ENCODE results near the gene SULT6B1. TPM values are rescaled to one million over a fixed set of nuclear protein-coding genes. Genes with fewer than 3 reads are reported as not detected.

SULT6B1 gene
- total RNA-seq, 1 experiment from 2014 or later = not detected

DNA sequence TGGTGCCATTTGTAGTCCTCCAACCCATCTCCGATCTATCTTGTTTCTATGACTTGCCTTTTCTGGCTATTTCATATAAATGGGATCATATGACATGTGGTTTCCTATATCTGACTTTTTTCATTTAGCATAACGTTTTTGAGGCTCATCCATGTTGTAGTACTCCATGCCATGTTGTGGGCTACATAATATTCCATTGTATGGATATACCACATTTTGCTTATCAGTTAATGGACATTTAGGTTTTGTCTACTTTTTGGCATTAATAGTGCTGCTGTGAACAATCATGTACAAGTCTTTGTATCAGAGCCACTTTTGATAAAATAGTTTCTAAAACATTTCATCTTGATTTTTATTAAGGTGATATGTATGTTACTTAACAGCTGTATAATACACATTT, 15.2 kb upstream of the SULT6B1 start:
- H3K4me3 Mint-ChIP-seq (ENCODE audit: unreplicated experiment) = no peak overlapping the region
- H3K27ac Mint-ChIP-seq (ENCODE audit: unreplicated experiment) = no peak overlapping the region
- H3K36me3 Mint-ChIP-seq (ENCODE audit: insufficient read depth, unreplicated experiment) = peaks cover 93% of the 10 kb centered on the region
- no peak for TF ChIP-seq CTCF (IDR thresholded peaks at IDR 0.05; ENCODE audit: insufficient read depth in 1 of 2, low read depth in 1 of 2, low read length in 1 of 2, severe bottlenecking in 1 of 2, unreplicated experiment in 1 of 2)
- H3K27me3 Mint-ChIP-seq (ENCODE audit: insufficient read depth, unreplicated experiment) = no peaks in the 10 kb centered on the region
- ChIA-PET POLR2A (no interaction called here), CTCF (no interaction called here)
- Histone ChIP-seq H3K27me3 (replicated peaks; ENCODE audit: control insufficient read depth, insufficient read depth, low read length) (no peaks in the 10 kb centered on the region), H3K9me3 (peaks cover 5% of the 10 kb centered on the region; the same call in 1 of the 2 replicates), H3K4me1 (no peaks in the 10 kb centered on the region), H3K4me3 (ENCODE audit: low read depth, low read length) (no peak overlapping the region), H3K36me3 (ENCODE audit: control insufficient read depth, insufficient read depth, low read length) (peaks cover 8% of the 10 kb centered on the region)
- intact Hi-C loops (cut with micrococcal nuclease; ENCODE audit: unreplicated experiment) = no loop called here
- DNase-seq = no peak
- no TSS peak for BruUV-seq (replicated peaks)
- no peaks in the 10 kb centered on the region for H3K4me1 Mint-ChIP-seq (ENCODE audit: low read depth, unreplicated experiment)
- H3K9me3 Mint-ChIP-seq (ENCODE audit: unreplicated experiment) = peaks cover 30% of the 10 kb centered on the region

- H3K27ac Mint-ChIP-seq (ENCODE audit: unreplicated experiment) = no peak overlapping the region
Measured at GRCh38 chr2:37201766-37202165, 13.3 kb upstream of the SULT6B1 start.

DNA sequence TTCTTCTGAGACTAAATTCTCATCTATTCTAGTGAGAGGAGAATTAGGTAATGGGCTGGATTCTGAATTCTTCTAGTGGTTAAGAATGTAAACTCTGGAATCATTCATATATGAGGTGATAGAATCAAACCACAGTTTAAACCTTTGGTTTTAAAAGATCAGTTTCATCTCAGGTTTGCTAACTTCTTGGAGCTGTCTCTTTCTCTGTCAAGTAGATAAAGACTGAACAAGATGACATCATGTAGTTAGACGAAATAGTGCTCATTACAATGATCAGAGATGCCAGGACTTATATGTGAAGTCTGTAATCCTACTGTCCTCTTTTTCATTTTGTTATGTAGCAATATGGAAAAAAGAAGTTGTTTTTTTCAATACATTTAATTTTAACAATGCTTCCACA, 12.7 kb upstream of the SULT6B1 start:
- DNase-seq = no peak
- Histone ChIP-seq H3K4me3 (ENCODE audit: low read depth, low read length) (no peak overlapping the region), H3K4me1 (no peaks in the 10 kb centered on the region), H3K9me3 (peaks cover 5% of the 10 kb centered on the region; the same call in 1 of the 2 replicates), H3K36me3 (ENCODE audit: control insufficient read depth, insufficient read depth, low read length) (peaks cover 7% of the 10 kb centered on the region), H3K27me3 (replicated peaks; ENCODE audit: control insufficient read depth, insufficient read depth, low read length) (no peaks in the 10 kb centered on the region)
- TF ChIP-seq CTCF (IDR thresholded peaks at IDR 0.05; ENCODE audit: insufficient read depth in 1 of 2, low read depth in 1 of 2, low read length in 1 of 2, severe bottlenecking in 1 of 2, unreplicated experiment in 1 of 2) = no peak
- no TSS peak for BruUV-seq (replicated peaks)
- H3K27me3 Mint-ChIP-seq (ENCODE audit: insufficient read depth, unreplicated experiment) = no peaks in the 10 kb centered on the region
- H3K9me3 Mint-ChIP-seq (ENCODE audit: unreplicated experiment) = peaks cover 9% of the 10 kb centered on the region
- no peak overlapping the region for H3K4me3 Mint-ChIP-seq (ENCODE audit: unreplicated experiment)
- H3K36me3 Mint-ChIP-seq (ENCODE audit: insufficient read depth, unreplicated experiment) = peaks cover 79% of the 10 kb centered on the region
- no peaks in the 10 kb centered on the region for H3K4me1 Mint-ChIP-seq (ENCODE audit: low read depth, unreplicated experiment)
- intact Hi-C loops (cut with micrococcal nuclease; ENCODE audit: unreplicated experiment) = no loop called here
- no peak overlapping the region for H3K27ac Mint-ChIP-seq (ENCODE audit: unreplicated experiment)
- CTCF ChIA-PET = no interaction called here
- POLR2A ChIA-PET = no interaction called here

More at GRCh38 chr2:37201766-37202165, 13.3 kb upstream of the SULT6B1 start:
- CTCF ChIA-PET = no interaction called here
- H3K4me3 ChIP-seq (ENCODE audit: low read depth, low read length) = no peak overlapping the region
- Mint-ChIP-seq H3K4me1 (ENCODE audit: low read depth, unreplicated experiment) (no peaks in the 10 kb centered on the region), H3K27me3 (ENCODE audit: insufficient read depth, unreplicated experiment) (no peaks in the 10 kb centered on the region), H3K9me3 (ENCODE audit: unreplicated experiment) (peaks cover 13% of the 10 kb centered on the region), H3K36me3 (ENCODE audit: insufficient read depth, unreplicated experiment) (peaks cover 79% of the 10 kb centered on the region), H3K4me3 (ENCODE audit: unreplicated experiment) (no peak overlapping the region)
- H3K4me1 ChIP-seq = no peaks in the 10 kb centered on the region
- intact Hi-C loops (cut with micrococcal nuclease; ENCODE audit: unreplicated experiment) = no loop called here
- H3K9me3 ChIP-seq = peaks cover 5% of the 10 kb centered on the region; the same call in 1 of the 2 replicates
- no TSS peak for BruUV-seq (replicated peaks)
- POLR2A ChIA-PET = no interaction called here
- DNase-seq = no peak
- H3K36me3 ChIP-seq (ENCODE audit: control insufficient read depth, insufficient read depth, low read length) = peaks cover 8% of the 10 kb centered on the region
- H3K27me3 ChIP-seq (replicated peaks; ENCODE audit: control insufficient read depth, insufficient read depth, low read length) = no peaks in the 10 kb centered on the region
- no peak for TF ChIP-seq CTCF (IDR thresholded peaks at IDR 0.05; ENCODE audit: insufficient read depth in 1 of 2, low read depth in 1 of 2, low read length in 1 of 2, severe bottlenecking in 1 of 2, unreplicated experiment in 1 of 2)

Data from Caco-2 (cell line).